GM12874 (cell line): Measurements from ENCODE around the gene N4BP2L2.

ENCODE experiments used
- TF ChIP-seq, protein P1 (sequence below): IDR thresholded peaks from 2 replicates; pipeline ENCODE4 v1.5.1; 2011; ENCODE audit warnings: low read depth, mild to moderate bottlenecking, control low read depth, low read length, moderate library complexity; ENCODE audit not compliant: insufficient read depth

N4BP2L2 gene

DNA sequence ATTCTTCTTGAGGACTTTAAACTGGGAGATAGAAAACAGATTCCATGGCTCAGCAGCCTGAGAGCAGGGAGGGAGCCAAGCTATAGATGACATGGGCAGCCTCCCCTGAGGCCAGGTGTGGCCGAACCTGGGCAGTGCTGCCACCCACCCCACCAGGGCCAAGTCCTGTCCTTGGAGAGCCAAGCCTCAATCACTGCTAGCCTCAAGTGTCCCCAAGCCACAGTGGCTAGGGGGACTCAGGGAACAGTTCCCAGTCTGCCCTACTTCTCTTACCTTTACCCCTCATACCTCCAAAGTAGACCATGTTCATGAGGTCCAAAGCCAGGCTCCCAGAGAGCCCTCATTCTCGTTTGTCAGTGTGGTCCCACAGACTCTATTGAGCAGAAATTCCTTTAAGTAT lies 118.7 kb downstream of the N4BP2L2 start:
- TF ChIP-seq, protein P1, sequence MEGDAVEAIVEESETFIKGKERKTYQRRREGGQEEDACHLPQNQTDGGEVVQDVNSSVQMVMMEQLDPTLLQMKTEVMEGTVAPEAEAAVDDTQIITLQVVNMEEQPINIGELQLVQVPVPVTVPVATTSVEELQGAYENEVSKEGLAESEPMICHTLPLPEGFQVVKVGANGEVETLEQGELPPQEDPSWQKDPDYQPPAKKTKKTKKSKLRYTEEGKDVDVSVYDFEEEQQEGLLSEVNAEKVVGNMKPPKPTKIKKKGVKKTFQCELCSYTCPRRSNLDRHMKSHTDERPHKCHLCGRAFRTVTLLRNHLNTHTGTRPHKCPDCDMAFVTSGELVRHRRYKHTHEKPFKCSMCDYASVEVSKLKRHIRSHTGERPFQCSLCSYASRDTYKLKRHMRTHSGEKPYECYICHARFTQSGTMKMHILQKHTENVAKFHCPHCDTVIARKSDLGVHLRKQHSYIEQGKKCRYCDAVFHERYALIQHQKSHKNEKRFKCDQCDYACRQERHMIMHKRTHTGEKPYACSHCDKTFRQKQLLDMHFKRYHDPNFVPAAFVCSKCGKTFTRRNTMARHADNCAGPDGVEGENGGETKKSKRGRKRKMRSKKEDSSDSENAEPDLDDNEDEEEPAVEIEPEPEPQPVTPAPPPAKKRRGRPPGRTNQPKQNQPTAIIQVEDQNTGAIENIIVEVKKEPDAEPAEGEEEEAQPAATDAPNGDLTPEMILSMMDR: no peak

DNA sequence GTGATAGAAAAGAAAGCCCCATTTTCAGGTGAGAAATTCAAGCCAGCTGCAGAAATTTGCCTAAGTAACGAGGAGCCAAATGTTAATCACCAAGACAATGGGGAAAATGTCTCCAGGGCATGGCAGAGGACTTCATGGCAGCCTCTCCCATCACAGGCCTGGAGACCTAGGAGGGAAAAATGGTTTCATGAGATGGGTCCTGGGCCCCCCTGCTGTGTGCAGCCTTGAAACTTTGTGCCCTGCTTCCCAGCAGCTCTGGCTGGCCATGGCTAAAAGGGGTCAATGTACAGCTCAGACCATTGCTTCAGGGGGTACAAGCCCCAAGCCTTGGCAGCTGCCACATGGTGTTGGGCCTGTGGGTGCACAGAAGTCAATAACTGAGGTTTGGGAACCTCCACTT lies 120.6 kb downstream of the N4BP2L2 start:
- TF ChIP-seq, protein P1: no peak

DNA sequence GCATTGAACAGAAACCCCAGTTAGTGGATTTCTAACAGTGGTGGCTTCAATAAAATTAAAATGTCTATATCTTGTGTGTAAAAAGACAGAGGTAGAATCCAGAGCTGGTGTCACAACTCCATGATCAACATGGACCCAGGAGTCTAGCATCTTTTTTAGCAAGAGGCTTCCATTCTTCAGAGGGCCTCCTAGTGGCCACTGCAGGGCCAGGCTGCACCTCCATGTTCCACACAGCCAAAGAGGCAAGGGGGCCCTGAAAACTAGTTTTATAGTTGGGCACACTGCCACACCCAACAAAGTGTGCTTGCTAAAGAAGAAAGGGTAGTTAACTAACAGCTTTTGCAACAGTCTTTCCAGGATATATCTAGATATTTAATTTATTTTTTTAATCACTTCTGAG lies 123.6 kb downstream of the N4BP2L2 start:
- TF ChIP-seq, protein P1: peak; percentile 61

- TF ChIP-seq, protein P1: no peak
These were observed 124.0 kb downstream of the N4BP2L2 start for GRCh38 chr13:32414580-32414979.

- TF ChIP-seq, protein P1: no peak
These were observed 125.3 kb downstream of the N4BP2L2 start for GRCh38 chr13:32413284-32413683.

GRCh38 chr13:32409561-32410421 lies 128.8 kb downstream of the N4BP2L2 start:
- TF ChIP-seq, protein P1: no peak

DNA sequence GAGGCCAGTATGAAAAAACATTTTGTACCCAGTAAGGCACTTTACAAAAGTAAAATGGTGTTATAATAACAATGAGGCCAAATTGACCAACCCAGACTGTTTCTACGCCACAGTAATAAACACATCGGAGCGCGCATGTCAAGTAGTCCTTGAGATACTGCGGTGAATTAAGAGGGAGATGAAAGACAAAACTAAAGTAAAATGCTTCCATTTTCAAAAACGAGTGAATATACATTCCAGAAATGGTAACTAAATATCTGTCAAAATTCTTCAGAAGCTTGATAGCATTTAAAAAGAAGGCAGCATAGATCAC lies 129.6 kb downstream of the N4BP2L2 start:
- TF ChIP-seq, protein P1: no peak
